HEK293T (cell line): ENCODE data around the gene TCERG1L.

ENCODE experiments used
- BHLHE40 ChIP-seq: fragments of 450-650 bp; IDR thresholded peaks from 2 replicates; pipeline ENCODE4 v1.6.1; 2016; ENCODE audit warnings: mild to moderate bottlenecking, moderate library complexity, borderline replicate concordance
- CTBP1 ChIP-seq: fragments of 450-650 bp; IDR thresholded peaks from 2 replicates; pipeline ENCODE4 v1.6.1; 2016; ENCODE audit warnings: borderline replicate concordance
- ELF4 ChIP-seq: fragments of 450-650 bp; IDR thresholded peaks from 2 replicates; pipeline ENCODE4 v1.6.1; 2017; ENCODE audit warnings: antibody characterized with exemption
- FOXK2 ChIP-seq: fragments of 450-650 bp; IDR thresholded peaks from 2 replicates; pipeline ENCODE4 v1.6.1; 2016; ENCODE audit warnings: mild to moderate bottlenecking
- FOXM1 ChIP-seq: fragments of 450-650 bp; IDR thresholded peaks from 2 replicates; pipeline ENCODE4 v1.6.1; 2017; ENCODE audit warnings: mild to moderate bottlenecking, borderline replicate concordance
- HDGF ChIP-seq: fragments of 450-650 bp; IDR thresholded peaks from 2 replicates; pipeline ENCODE4 v1.6.1; 2017; ENCODE audit warnings: antibody characterized with exemption, borderline replicate concordance
- LEF1 ChIP-seq: fragments of 450-650 bp; IDR thresholded peaks from 2 replicates; pipeline ENCODE4 v1.6.1; 2017; ENCODE audit warnings: mild to moderate bottlenecking, borderline replicate concordance
- NFRKB ChIP-seq: fragments of 450-650 bp; IDR thresholded peaks from 2 replicates; pipeline ENCODE4 v1.6.1; 2016; ENCODE audit warnings: mild to moderate bottlenecking, moderate library complexity
- SP1 ChIP-seq: fragments of 450-650 bp; IDR thresholded peaks from 2 replicates; pipeline ENCODE4 v1.6.1; 2017
- SUZ12 ChIP-seq: fragments of 450-650 bp; IDR thresholded peaks from 2 replicates; pipeline ENCODE4 v1.6.1; 2016; ENCODE audit warnings: mild to moderate bottlenecking
- TARDBP ChIP-seq: fragments of 450-650 bp; IDR thresholded peaks from 2 replicates; pipeline ENCODE4 v1.6.1; 2016

GRCh38 chr10:131154306-131155025 lies 157.1 kb downstream of the TCERG1L start:
- TF ChIP-seq FOXK2 (no peak), SUZ12 (no peak), FOXM1 (no peak), SP1 (no peak), NFRKB (no peak), TARDBP (no peak), ELF4 (no peak), BHLHE40 (no peak), HDGF (no peak), LEF1 (no peak), CTBP1 (no peak)
